Liver (tissue), 9 donors: ENCODE results near the gene FAM20C. TPM values are rescaled to one million over a fixed set of nuclear protein-coding genes. Genes with fewer than 3 reads are reported as not detected.

Experiments used
- DNase-seq: peaks from one replicate; pipeline ENCODE4 v3.0.0-alpha.2; 2017; ENCODE audit warnings: low spot score
- H3K27ac ChIP-seq, 2 donors: one replicate each; pipeline ENCODE4 v1.7.0; 2013; ENCODE audit warnings: inconsistent platforms in 2 of 2, low read length in 2 of 2, control low read depth in 1 of 2, low read depth in 1 of 2, mild to moderate bottlenecking in 1 of 2
- H3K27me3 ChIP-seq, 4 donors: one replicate each; pipeline versions ENCODE4 v1.6.1 to v1.7.0; 2013; ENCODE audit warnings: low read length in 3 of 4, inconsistent platforms in 1 of 4, mild to moderate bottlenecking in 1 of 4, moderate library complexity in 1 of 4; ENCODE audit not compliant: control insufficient read depth in 4 of 4, insufficient read depth in 4 of 4
- H3K36me3 ChIP-seq, 4 donors: one replicate each; pipeline versions ENCODE4 v1.6.1 to v1.7.0; 2013; ENCODE audit warnings: low read length in 3 of 4, mild to moderate bottlenecking in 3 of 4, low read depth in 1 of 4, moderate library complexity in 1 of 4; ENCODE audit not compliant: control insufficient read depth in 4 of 4, insufficient read depth in 3 of 4
- H3K4me1 ChIP-seq, 4 donors: one replicate each; pipeline versions ENCODE4 v1.6.1 to v1.7.0; 2013; ENCODE audit warnings: low read length in 3 of 4, mild to moderate bottlenecking in 3 of 4, moderate library complexity in 1 of 4; ENCODE audit not compliant: control insufficient read depth in 4 of 4, insufficient read depth in 4 of 4
- H3K4me3 ChIP-seq, 3 donors: one replicate each; pipeline versions ENCODE4 v1.6.1 to v1.7.0; 2013; ENCODE audit warnings: low read length in 3 of 3, control low read depth in 1 of 3, low read depth in 1 of 3, mild to moderate bottlenecking in 1 of 3
- H3K9ac ChIP-seq, 2 donors: one replicate each; pipeline ENCODE4 v1.7.0; 2013; ENCODE audit warnings: low read length in 2 of 2, mild to moderate bottlenecking in 2 of 2, moderate library complexity in 2 of 2, control low read depth in 1 of 2, low read depth in 1 of 2
- H3K9me3 ChIP-seq, 4 donors: one replicate each; pipeline versions ENCODE4 v1.6.1 to v1.7.0; 2013; ENCODE audit warnings: low read length in 3 of 4; ENCODE audit not compliant: control insufficient read depth in 4 of 4
- CTCF ChIP-seq: fragments of 150-350 bp; IDR thresholded peaks from 2 replicates; pipeline ENCODE4 v1.5.1; 2017; ENCODE audit warnings: improper control_type of control experiment, low read depth, low read length; ENCODE audit not compliant: missing input control
- EGR1 ChIP-seq, 2 donors: IDR thresholded peaks; 2 replicates each; pipeline ENCODE4 v1.6.1; 2016 to 2018; ENCODE audit warnings: antibody characterized with exemption in 2 of 2, low read depth in 2 of 2
- FOXA1 ChIP-seq: IDR thresholded peaks from 2 replicates; pipeline ENCODE4 v1.6.1; 2016; ENCODE audit warnings: antibody characterized with exemption
- FOXA2 ChIP-seq: IDR thresholded peaks from 2 replicates; pipeline ENCODE4 v1.6.1; 2016; ENCODE audit warnings: antibody characterized with exemption
- HNF4A ChIP-seq, 2 donors: conservative IDR thresholded peaks; 2 replicates each; pipeline ENCODE4 v1.6.1; 2016; ENCODE audit warnings: antibody characterized with exemption in 2 of 2, mild to moderate bottlenecking in 2 of 2
- MAX ChIP-seq: IDR thresholded peaks from 2 replicates; pipeline ENCODE4 v1.6.1; 2016; ENCODE audit warnings: antibody characterized with exemption
- NR2F2 ChIP-seq: IDR thresholded peaks from 2 replicates; pipeline ENCODE4 v1.6.1; 2016; ENCODE audit warnings: antibody characterized with exemption
- RAD21 ChIP-seq, 2 donors: IDR thresholded peaks; 2 replicates each; pipeline ENCODE4 v1.6.1; 2016; ENCODE audit warnings: antibody characterized with exemption in 2 of 2, mild to moderate bottlenecking in 2 of 2
- RXRA ChIP-seq, 2 donors: IDR thresholded peaks; 2 replicates each; pipeline ENCODE4 v1.6.1; 2017 to 2018; ENCODE audit warnings: antibody characterized with exemption in 2 of 2, mild to moderate bottlenecking in 1 of 2
- SP1 ChIP-seq: IDR thresholded peaks from 2 replicates; pipeline ENCODE4 v1.6.1; 2018; ENCODE audit warnings: antibody characterized with exemption, mild to moderate bottlenecking
- TAF1 ChIP-seq: conservative IDR thresholded peaks from 2 replicates; pipeline ENCODE4 v1.6.1; 2016; ENCODE audit warnings: antibody characterized with exemption, mild to moderate bottlenecking
- YY1 ChIP-seq: IDR thresholded peaks from 2 replicates; pipeline ENCODE4 v1.6.1; 2016; ENCODE audit warnings: antibody characterized with exemption, mild to moderate bottlenecking
- WGBS: extraction: QIAGEN DNeasy Blood & Tissue Kit; methylation state at CpG from one replicate; pipeline ENCODE4 v1.1.7; 2013; 5-methylcytosine and 5-hydroxymethylcytosine counted together
- polyA plus RNA-seq, 2 donors: library from polyadenylated mRNA; stranded (reverse) in 1 of 2; unstranded in 1 of 2; fragments of 200-250 nt in 1 of 2; fragments of >200 nt in 1 of 2; fragmentation: Nextera tagmentation in 1 of 2; extraction: Ambion mirVana in 1 of 2; gene quantifications; one replicate each; pipeline versions ENCODE4 v1.2.1 to v1.2.3, GENCODE V29; 2013 to 2015
- total RNA-seq, 2 donors: library from RNA; depleted of rRNA; stranded (reverse); fragments of >200 nt; gene quantifications; one replicate each; pipeline ENCODE4 v1.2.3, GENCODE V29; 2014
- TF ChIP-seq, protein P1 (sequence below): IDR thresholded peaks from 2 replicates; pipeline ENCODE4 v1.6.1; 2016; ENCODE audit warnings: antibody characterized with exemption, mild to moderate bottlenecking
- TF ChIP-seq, protein P2 (sequence below): IDR thresholded peaks from 2 replicates; pipeline ENCODE4 v1.6.1; 2016; ENCODE audit warnings: antibody characterized with exemption
- donor health status: healthy.
- donor health status: healthy.
- donor health status: healthy.
- donor health status: healthy.
- donor health status: healthy.

Gene FAM20C
- total and polyA plus RNA-seq, 4 donors, result 13.4 to 40.4 (median 31.5) TPM

GRCh38 chr7:265998-266850, 73.9 kb downstream of the FAM20C start:
- TF ChIP-seq TAF1 (no peak), EGR1 (IDR thresholded peaks at IDR 0.05; ENCODE audit: low read depth in 2 of 2) (no peak), NR2F2 (no peak), HNF4A (conservative IDR thresholded peaks at IDR 0.05) (no peak), SP1 (no peak), FOXA1 (no peak), RXRA (IDR thresholded peaks at IDR 0.05) (no peak)
- TF ChIP-seq, protein P1, sequence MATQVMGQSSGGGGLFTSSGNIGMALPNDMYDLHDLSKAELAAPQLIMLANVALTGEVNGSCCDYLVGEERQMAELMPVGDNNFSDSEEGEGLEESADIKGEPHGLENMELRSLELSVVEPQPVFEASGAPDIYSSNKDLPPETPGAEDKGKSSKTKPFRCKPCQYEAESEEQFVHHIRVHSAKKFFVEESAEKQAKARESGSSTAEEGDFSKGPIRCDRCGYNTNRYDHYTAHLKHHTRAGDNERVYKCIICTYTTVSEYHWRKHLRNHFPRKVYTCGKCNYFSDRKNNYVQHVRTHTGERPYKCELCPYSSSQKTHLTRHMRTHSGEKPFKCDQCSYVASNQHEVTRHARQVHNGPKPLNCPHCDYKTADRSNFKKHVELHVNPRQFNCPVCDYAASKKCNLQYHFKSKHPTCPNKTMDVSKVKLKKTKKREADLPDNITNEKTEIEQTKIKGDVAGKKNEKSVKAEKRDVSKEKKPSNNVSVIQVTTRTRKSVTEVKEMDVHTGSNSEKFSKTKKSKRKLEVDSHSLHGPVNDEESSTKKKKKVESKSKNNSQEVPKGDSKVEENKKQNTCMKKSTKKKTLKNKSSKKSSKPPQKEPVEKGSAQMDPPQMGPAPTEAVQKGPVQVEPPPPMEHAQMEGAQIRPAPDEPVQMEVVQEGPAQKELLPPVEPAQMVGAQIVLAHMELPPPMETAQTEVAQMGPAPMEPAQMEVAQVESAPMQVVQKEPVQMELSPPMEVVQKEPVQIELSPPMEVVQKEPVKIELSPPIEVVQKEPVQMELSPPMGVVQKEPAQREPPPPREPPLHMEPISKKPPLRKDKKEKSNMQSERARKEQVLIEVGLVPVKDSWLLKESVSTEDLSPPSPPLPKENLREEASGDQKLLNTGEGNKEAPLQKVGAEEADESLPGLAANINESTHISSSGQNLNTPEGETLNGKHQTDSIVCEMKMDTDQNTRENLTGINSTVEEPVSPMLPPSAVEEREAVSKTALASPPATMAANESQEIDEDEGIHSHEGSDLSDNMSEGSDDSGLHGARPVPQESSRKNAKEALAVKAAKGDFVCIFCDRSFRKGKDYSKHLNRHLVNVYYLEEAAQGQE, result no peak
- TF ChIP-seq, protein P2, sequence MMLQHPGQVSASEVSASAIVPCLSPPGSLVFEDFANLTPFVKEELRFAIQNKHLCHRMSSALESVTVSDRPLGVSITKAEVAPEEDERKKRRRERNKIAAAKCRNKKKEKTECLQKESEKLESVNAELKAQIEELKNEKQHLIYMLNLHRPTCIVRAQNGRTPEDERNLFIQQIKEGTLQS, result no peak
- no peaks in the 10 kb centered on the region for H3K27me3 ChIP-seq
- no peak for DNase-seq
- no peak overlapping the region for H3K27ac ChIP-seq
- no peaks in the 10 kb centered on the region for H3K36me3 ChIP-seq
- no peak overlapping the region for H3K4me3 ChIP-seq
- peaks cover 0 to 6% (median 4%) of the 10 kb centered on the region in 4 donors for H3K9me3 ChIP-seq
- no peak overlapping the region for H3K9ac ChIP-seq
- peaks cover 0 to 4% (median 0%) of the 10 kb centered on the region in 4 donors for H3K4me1 ChIP-seq
- 85% methylated on average over 22 of the region's 22 CpGs for WGBS

- Histone ChIP-seq H3K4me3 (no peak overlapping the region), H3K4me1 (peaks cover 0 to 4% (median 0%) of the 10 kb centered on the region in 4 donors), H3K27me3 (no peaks in the 10 kb centered on the region), H3K27ac (no peak overlapping the region), H3K36me3 (no peaks in the 10 kb centered on the region), H3K9me3 (peaks cover 0 to 4% (median 3%) of the 10 kb centered on the region in 4 donors), H3K9ac (no peak overlapping the region)
- WGBS, result 81% methylated on average over 45 of the region's 45 CpGs
- TF ChIP-seq FOXA2, result no peak
- TF ChIP-seq EGR1 (IDR thresholded peaks at IDR 0.05; ENCODE audit: low read depth in 2 of 2), result no peak
- peak; percentile 43 to 75 for TF ChIP-seq RAD21 (IDR thresholded peaks at IDR 0.05)
- TF ChIP-seq, protein P1, result no peak
- TF ChIP-seq MAX, result no peak
- TF ChIP-seq RXRA (IDR thresholded peaks at IDR 0.05), result no peak
- TF ChIP-seq NR2F2, result no peak
- no peak for TF ChIP-seq FOXA1
- TF ChIP-seq, protein P2, result no peak
- TF ChIP-seq YY1, result no peak
- peak; percentile 30 for TF ChIP-seq CTCF
- no peak for DNase-seq
These were observed 74.8 kb downstream of the FAM20C start for GRCh38 chr7:266851-267840.
